Measurements from ENCODE around the gene ZNF638. TPM values are rescaled to one million over a fixed set of nuclear protein-coding genes. Genes with fewer than 3 reads are reported as not detected.

Gene ZNF638
- total and polyA plus RNA-seq, 4 donors = 24.8 to 151 (median 56.1) TPM

DNA sequence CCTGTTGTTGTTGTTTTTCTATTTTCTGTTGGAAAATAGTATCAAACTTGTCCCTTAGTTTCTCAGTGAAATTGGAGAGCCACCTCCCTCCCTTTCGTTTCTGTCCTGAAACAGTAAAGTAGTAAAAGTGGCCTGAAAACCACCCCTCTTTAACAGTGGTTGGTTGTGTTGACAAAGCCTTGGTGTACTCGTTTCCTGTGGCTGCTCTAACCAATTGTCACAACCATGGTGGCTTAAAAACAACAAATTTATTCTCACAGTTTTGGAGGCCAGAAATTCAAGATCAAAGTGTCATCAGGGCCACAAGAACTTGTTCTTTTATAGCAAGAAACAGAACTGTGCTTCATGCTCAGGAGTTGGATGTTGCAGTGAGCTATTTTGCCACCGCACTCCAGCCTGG lies 117.8 kb downstream of the ZNF638 start (continued):
- TF ChIP-seq, protein P1, sequence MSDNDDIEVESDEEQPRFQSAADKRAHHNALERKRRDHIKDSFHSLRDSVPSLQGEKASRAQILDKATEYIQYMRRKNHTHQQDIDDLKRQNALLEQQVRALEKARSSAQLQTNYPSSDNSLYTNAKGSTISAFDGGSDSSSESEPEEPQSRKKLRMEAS (IDR thresholded peaks at IDR 0.05) = no peak
- TF ChIP-seq FOXA1 (IDR thresholded peaks at IDR 0.05) = no peak

DNA sequence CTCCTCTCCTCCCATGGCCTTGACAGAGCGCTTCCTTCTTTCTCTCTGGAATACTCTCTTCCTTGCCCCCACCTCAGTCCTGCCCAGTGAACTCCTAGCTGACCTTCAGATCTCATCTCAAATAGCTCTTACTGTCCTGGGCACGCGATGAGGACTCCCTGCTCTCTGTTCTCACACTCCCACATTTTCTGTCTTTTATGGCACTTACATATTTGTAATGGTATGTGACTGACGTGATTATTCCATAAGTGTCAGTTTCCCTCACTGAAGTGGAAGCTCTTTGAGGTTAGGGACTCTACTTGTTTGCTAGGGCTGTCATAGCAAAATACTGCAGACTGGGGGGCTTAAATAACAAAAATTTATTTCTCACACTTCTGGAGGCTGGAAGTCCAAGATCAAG lies 120.1 kb downstream of the ZNF638 start:
- Histone ChIP-seq H3K9ac (ENCODE audit: low read depth in 1 of 2, low read length in 2 of 2) (no peak overlapping the region), H3K4me3 (ENCODE audit: low read depth in 1 of 3, low read length in 3 of 3) (no peak overlapping the region), H3K36me3 (ENCODE audit: control insufficient read depth in 4 of 4, insufficient read depth in 3 of 4, low read depth in 1 of 4, low read length in 3 of 4) (no peaks in the 10 kb centered on the region), H3K4me1 (ENCODE audit: control insufficient read depth in 4 of 4, insufficient read depth in 4 of 4, low read length in 3 of 4) (peaks cover 16 to 40% (median 38%) of the 10 kb centered on the region in 4 donors), H3K9me3 (ENCODE audit: control insufficient read depth in 4 of 4, low read length in 3 of 4) (no peaks in the 10 kb centered on the region), H3K27me3 (ENCODE audit: control insufficient read depth in 4 of 4, insufficient read depth in 4 of 4, low read length in 3 of 4) (no peaks in the 10 kb centered on the region), H3K27ac (ENCODE audit: low read depth in 1 of 2, low read length in 2 of 2) (peak overlapping the region; percentile 23 to 54)
- 93% methylated on average over 4 of the region's 4 CpGs for WGBS
- no peak for TF ChIP-seq FOXA1 (IDR thresholded peaks at IDR 0.05)
- TF ChIP-seq REST (IDR thresholded peaks at IDR 0.05) = no peak
- TF ChIP-seq, protein P2, sequence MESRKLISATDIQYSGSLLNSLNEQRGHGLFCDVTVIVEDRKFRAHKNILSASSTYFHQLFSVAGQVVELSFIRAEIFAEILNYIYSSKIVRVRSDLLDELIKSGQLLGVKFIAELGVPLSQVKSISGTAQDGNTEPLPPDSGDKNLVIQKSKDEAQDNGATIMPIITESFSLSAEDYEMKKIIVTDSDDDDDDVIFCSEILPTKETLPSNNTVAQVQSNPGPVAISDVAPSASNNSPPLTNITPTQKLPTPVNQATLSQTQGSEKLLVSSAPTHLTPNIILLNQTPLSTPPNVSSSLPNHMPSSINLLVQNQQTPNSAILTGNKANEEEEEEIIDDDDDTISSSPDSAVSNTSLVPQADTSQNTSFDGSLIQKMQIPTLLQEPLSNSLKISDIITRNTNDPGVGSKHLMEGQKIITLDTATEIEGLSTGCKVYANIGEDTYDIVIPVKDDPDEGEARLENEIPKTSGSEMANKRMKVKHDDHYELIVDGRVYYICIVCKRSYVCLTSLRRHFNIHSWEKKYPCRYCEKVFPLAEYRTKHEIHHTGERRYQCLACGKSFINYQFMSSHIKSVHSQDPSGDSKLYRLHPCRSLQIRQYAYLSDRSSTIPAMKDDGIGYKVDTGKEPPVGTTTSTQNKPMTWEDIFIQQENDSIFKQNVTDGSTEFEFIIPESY (IDR thresholded peaks at IDR 0.05) = no peak
- no peak for TF ChIP-seq HNF4A (conservative IDR thresholded peaks at IDR 0.05)
- no peak for TF ChIP-seq SP1 (IDR thresholded peaks at IDR 0.05)
- TF ChIP-seq RAD21 (IDR thresholded peaks at IDR 0.05) = no peak
- DNase-seq (ENCODE audit: low spot score) = no peak

- Histone ChIP-seq H3K36me3 (ENCODE audit: control insufficient read depth in 4 of 4, insufficient read depth in 3 of 4, low read depth in 1 of 4, low read length in 3 of 4) (no peaks in the 10 kb centered on the region), H3K27me3 (ENCODE audit: control insufficient read depth in 4 of 4, insufficient read depth in 4 of 4, low read length in 3 of 4) (no peaks in the 10 kb centered on the region), H3K4me1 (ENCODE audit: control insufficient read depth in 4 of 4, insufficient read depth in 4 of 4, low read length in 3 of 4) (peaks cover 16 to 49% (median 47%) of the 10 kb centered on the region in 4 donors), H3K9ac (ENCODE audit: low read depth in 1 of 2, low read length in 2 of 2) (no peak overlapping the region), H3K9me3 (ENCODE audit: control insufficient read depth in 4 of 4, low read length in 3 of 4) (no peaks in the 10 kb centered on the region), H3K27ac (ENCODE audit: low read depth in 1 of 2, low read length in 2 of 2) (peak overlapping the region; percentile 38 to 55), H3K4me3 (ENCODE audit: low read depth in 1 of 3, low read length in 3 of 3) (no peak overlapping the region)
- no peak for DNase-seq (ENCODE audit: low spot score)
- 36% methylated on average over 2 of the region's 2 CpGs for WGBS
- TF ChIP-seq HNF4G (IDR thresholded peaks at IDR 0.05) (no peak), FOXA2 (IDR thresholded peaks at IDR 0.05) (no peak), SP1 (IDR thresholded peaks at IDR 0.05) (peak; percentile 20), NR2F2 (IDR thresholded peaks at IDR 0.05) (no peak), RXRA (IDR thresholded peaks at IDR 0.05) (no peak), REST (IDR thresholded peaks at IDR 0.05) (no peak), RAD21 (IDR thresholded peaks at IDR 0.05) (no peak)
Measured at GRCh38 chr2:71452565-71452964, 121.0 kb downstream of the ZNF638 start.
